T-helper 22 cell (primary cell): Measurements from ENCODE around the gene FMO5.
"Not testable (repeated sequence)": the region's sequence is repeated elsewhere in the genome, so short reads cannot be mapped to it uniquely, and the experiment has no call there.

Experiments used
- DNase-seq: peaks from one replicate; pipeline ENCODE4 v3.0.0-alpha.2; 2020; ENCODE audit warnings: low read depth

FMO5 gene

DNA sequence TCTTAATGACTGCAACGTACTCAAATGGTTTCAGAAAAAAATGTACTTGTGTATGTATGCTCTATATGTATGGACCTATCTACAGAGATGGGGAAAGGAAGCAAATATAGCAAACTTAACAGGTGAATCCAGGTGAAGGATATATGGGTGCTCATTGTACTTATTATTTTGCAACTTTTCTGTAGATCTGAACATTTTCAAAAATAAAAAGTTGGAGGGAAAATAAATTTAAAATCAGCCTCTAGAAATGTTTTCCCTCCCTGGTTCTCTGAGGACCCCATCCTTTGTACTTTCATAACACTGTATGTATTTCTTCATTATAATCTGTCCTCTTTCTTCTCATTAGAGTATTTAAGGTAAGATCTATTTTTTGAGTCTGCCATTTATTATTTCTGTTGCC is 17.9 kb downstream of the FMO5 start:
- no peak for DNase-seq

DNA sequence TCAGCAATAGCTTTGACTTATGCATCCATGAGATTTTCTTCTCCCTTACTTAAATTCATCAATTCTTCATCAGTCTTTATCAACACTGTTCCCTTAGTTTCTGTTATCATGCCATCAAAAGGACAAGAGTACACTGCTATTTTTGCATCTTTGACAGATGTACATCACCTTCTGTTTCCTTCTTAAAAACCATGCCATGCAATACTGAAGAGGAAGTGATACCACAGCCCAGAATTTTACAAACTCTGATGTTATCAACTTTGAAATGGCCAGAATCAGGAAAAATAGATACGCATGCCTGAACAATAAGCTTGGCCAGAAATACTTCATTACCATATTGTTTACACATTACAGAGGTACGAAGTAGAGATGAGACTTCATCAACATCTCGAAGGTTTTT is 21.1 kb downstream of the FMO5 start:
- DNase-seq, result no peak

DNA sequence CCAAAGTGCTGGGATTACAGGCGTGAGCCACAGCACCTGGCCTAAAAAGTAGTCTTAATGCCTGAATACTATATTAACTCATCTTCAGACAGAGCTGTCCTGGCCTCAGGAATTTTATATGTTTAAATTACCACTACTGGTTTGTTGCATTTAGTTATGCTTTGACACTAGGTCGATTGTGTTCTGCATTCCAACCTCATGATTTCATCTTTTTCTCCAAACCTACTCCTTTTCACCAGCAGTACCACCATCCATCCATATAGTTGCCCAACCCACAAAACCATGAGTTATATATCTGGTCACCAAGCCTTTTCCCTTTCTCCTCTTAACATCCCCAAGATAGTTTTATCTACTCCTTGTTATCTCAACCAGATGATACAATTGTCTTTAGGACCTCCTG is 22.6 kb downstream of the FMO5 start:
- DNase-seq, result no peak

DNA sequence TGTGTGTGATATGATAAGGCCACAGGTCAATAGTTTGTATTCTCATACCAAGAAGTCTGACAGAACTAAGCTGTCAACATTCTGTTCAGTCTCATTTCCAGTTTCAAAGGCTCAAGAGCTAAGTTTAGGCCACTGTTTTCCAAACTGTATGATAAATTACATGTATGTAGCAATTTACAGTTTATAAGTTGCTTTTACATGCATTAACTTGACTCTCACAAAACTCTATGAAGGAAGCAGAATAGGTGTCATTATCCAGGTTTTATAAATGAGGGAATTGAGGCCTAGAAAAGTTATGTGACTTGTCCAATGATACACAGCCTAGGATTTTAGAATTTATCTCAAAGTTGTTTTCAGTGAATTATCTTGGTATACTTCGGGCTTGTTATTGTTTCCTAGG is 23.4 kb downstream of the FMO5 start:
- DNase-seq, result no peak

DNA sequence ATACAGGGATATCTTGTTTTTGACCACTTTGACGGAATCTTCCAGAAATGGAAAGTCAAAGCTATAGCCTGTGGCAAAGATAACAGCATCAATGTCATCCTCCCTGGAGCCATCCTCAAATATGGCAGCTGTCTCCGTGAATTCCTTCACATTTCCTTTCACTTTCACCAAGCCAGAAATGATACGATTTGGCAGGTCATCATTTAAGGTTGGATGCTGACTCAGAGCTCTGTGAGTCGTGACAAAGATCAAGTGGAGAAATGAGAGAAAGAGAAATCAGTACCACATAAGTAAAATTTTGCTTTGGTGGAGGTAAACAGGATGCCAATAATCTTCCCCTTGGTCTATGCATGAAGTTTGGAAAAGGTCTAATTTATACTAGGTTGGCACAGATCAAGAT is 23.9 kb downstream of the FMO5 start:
- DNase-seq, result no peak

DNA sequence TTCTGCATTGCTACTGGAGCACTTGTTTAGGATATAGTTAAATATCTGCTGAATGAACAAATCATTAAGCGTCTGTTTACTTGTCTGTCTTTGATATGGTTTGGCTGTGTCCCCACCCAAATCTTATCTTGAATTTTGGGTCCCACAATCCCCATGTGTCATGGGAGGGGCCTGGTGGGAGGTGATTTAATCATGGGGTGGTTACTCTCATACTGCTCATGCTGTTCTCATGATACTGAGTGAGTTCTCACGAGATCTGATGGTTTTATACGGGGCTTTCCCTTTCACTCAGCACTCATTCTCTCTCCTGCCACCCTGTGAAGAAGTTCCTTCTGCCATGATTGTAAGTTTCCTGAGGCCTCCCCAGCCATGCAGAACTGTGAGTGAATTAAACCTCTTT is 27.8 kb downstream of the FMO5 start:
- not testable (repeated sequence) for DNase-seq

DNA sequence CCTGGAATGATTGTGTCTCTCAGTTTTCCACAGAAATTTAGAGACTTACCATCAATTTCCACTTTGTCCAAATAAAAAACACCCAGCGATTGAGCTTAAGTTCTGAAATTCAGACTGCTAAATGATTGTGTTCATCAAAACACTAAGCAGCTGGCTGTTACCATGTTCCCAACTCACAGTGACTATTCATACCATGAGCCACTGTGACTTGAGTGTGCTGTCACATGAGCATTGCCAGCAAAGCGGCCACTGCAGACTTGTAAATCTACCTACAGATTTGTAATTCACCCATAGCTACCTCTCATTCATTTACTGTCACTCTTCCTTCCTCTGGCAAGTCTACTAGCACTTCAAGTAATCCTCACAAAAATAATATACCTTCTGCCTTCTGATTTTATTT is 35.6 kb downstream of the FMO5 start:
- no peak for DNase-seq

DNA sequence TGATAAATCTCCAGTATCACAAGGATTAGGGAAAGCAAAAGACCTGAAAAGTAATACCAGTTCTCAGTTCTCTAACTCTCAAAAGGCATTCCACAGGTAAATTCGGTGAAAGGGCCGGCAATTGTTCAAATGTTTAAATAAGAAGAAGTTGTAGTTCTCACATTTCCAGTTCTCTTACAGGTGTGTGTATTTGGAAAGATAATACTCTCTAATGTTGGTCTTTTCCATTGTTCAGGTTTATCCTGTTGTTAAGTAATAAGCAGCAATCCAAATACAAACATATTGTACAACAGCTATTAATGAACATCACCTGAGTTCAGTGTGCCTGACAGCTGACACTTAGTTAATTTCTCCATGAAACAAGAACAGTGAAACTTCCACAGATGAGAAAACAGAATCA is 39.7 kb downstream of the FMO5 start:
- no peak for DNase-seq

DNA sequence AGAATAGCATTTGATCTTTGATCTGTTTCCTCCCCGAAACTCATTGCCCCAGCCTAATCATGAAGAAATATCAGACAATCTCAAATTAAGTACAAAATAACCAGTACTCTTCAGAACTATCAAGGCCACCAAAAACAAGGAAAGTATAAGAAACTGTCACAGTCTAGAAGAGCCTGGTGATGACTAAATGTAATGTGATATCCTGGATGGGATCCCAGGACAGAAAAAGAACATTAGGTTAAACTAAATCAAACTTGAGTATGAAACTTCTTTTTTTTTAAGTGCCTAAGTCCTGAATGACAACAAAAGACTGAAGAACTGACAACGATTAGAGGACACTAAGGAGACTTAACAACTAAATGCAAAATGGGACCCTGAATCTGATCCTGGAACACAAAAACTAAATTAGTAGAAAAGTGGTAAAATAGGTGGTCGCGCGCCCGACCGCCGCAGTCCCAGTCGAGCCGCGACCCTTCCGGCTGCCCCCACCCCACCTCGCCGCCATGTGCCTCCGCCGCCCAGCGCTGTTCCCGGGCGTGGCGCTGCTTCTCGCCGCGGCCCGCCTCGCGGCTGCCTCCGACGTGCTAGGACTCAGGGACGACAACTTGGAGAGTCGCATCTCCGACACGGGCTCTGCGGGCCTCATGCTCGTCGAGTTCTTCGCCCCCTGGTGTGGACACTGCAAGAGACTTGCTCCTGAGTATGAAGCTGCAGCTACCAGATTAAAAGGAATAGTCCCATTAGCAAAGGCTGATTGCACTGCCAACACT is 47.3 kb downstream of the FMO5 start:
- no peak for DNase-seq

DNA sequence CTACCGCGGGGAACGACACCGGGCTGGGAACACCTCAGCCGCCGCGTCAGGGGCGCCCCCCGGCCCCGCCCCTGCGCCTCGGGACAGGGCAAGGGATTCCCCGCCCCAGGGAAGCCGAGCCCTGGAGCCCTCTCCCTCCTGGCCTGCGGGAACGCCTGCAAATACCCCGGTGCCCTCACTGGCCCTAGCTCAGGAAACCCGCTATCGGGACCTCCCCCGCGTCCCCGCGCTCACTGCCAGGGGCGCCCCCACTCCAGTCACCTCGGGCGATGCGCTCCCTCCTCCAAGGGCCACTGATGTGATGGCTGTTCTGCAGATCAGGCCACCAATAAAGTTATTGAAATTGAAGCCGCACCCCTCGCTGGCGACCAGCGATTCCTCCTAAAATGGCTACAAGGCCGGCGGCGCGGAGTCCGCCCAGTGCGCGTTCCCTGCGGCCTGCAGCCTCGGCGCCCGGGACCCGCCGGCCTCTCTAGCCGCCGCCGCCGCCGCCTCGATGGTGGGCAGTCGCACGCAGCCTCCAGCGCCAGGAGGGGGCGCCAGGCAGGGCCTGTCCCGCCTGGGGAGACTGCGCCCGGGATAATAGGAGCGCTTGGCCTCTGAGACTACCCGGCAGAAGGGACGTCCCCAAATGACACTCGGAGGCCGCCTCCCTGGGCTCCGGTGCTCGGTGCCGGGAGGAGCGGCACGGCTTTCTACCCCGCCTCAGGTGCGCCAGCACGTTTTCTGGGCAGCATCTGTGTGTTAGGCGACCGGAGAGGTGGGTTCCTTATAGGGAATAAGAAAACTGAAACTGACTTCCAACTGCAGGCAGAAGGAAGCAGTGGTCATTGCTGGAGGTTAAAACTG is 52.7 kb downstream of the FMO5 start, which contains the start of gene PRKAB2:
PRKAB2 (minus strand) TSS at position 303 of the 849 bp plus-strand sequence. CDS start 326 bp downstream, outside the sequence.
- peak; percentile 68 for DNase-seq

DNA sequence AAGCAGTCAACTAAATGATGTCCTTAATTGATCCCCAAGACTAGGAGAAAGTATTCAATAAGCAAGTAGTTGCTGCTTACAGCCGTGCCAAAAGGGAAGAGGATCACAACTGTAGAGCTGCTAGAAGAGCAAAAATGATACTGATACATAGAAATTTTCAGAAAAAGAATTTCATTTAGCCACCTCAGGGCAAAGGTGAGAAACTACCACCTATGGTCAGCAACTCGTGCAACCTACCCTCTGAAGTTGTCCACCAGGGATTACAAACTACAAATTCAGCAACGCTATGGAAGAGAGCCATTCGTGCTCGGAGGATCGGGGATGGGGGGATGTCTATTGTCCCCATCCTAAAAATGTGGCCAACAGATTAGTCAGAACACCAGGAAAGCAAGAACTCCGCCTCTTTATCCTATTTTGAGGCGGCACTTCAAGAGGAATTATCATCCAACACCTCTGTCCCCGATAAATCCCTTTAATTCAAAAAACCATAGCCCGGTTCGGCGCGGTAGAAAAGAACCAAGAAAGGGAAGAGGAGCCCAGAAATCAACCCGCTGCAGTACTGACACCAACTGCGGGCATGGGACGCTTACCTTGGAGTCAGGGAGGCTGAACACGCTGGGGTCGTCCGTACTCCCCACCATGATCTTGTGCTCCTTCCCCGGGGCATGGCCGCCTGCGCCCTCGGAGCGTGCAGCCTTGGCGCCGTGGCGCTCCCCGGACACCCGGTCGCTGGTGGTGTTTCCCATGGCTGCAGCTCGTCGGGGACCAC is 53.6 kb downstream of the FMO5 start:
- DNase-seq, result no peak

DNA sequence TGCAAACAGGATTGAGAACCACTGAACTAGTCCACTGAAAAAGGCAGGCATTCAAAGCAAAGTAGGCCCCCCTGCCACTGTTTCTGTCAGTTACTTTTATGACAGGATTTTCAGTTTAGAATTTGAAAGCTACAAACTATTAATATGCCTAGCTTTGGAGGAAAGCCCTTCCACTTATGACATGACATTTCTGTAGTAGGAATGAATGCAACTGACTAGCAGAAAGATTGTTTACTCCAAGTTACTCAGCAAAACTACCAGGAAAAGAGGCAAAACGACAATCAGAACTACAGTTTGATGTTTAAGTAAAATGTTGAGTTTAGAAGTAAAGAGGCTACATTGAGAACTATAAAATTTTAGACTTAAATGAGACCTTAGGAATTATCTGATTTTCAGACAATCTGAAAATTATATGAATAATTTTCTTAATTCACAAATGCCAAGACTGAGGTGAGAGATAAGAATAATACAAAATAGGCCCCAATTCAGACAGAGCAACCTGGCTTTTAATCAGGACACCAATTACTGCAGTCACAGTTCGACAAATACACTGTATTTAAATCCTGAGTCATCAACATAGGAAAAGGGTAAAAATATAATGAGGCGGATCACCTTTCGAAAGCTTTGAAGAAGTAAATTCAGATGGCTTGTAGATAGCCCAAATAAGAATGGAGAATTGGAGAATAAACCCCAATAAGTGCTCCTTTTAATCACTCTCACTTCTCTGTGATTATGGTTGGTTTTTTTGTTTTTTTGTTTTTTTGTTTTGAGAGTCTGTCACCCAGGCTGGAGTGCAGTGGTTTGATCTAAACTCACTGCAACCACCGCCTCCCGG is 55.1 kb downstream of the FMO5 start:
- no peak for DNase-seq

DNA sequence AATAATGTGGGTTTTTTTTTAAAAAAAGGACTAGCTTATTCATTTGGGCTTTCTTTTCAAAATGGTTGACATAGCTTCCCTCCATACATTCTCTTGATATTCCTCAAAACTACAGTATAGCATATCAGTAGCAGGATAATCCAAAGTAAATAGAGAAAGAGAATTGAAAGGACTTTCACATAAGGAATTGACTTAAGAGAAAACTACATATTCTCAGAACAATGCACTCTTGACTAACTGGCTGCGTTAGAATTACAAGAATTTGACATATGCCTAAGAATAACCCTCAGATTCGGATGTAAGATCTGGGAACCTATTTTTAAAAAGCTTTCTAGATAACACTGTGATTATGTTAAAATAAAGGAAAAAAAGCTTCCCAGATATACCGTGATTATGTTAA is 56.0 kb downstream of the FMO5 start:
- DNase-seq, result no peak

DNA sequence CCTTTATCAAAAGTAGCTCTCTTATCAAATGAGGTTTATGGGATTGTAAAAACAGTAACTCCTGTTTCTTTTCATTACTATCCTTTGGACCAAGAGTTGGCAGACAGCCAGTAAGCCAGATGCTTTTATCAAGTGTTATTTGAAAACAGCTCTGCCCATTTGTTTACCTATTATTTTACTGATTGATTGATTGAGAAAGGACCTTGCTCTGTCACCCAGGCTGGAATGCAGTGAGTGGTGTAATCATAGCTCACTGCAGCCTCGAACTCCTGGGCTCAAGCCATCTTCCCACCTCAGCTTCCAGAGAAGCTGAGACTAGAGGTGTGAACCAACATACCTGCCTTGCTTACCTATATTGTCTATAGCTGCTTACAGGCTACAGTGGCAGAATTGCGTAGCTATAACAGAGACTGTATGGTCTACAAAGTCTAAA is 56.5 kb downstream of the FMO5 start:
- DNase-seq, result no peak

DNA sequence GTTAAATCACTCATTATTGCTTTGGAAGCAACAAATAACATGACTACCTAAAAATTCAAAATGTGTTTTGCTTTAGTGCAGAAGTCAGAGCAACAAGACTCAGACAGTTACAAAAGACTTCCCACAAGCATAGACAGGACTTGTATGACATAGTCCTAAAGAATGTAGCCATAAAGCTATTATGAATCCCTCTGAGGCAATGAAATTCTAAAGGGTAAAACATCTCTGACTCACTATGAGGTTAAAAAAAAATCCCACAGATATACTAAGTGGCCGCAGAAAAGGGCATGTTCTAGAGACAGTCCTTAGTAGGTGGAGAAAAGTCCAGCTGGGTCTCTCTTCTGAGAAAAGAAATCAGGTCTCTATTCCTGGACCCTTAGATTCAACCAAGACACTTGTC is 57.8 kb downstream of the FMO5 start:
- no peak for DNase-seq

DNA sequence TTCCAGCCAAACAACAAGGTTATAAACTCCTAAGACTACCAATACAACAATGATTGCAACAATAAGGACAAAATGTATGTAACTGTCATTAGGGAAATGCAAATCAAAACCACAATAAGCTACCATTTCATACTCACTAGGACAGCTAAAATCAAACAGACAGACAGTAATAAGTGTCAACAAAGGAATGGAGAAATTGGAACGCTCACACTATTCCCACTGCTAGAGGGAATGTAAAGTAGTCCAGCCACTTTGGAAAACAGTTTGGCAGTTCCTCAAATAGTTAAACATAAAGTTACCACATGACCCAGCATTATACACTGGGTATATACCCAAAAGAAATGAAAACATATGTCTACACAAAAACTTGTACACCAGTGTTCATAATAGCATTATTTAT is 62.1 kb downstream of the FMO5 start:
- DNase-seq, result no peak

DNA sequence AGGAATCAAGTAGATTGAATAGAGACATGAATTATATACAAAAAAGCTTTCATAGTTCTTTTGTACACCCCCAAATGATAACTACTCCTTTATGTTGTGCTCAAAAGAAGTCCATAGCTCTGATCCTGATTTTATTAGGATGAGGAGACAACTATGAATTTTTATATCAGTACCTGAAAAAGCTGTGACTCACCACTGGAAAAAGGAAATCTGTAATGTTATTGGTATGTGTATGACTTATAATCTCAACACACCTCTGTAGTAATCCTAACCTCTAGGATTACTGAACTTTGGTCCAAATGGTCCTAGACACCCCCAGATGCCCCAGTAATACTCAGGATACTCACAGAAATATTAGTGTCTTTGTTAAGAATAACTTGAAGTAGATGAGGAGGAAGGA is 63.0 kb downstream of the FMO5 start:
- no peak for DNase-seq

DNA sequence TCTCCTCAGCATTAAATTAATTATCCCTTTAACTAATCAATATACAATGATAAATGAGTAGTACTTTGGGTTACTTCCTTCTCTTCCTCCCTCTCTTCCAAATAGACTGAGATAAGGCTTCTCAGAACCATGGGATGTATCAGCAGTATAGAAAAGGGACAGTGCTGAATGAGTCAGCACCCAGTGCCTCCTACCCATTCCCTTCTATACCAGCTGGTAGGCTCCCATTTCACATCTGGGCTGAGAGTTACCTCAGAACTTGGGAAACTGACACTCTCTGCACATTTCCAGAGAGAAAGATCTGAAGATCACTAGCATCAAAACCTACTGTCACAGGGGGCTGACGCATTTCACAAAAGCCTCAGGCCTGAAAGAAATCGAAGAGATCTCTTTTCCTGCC is 68.0 kb downstream of the FMO5 start:
- DNase-seq, result not testable (repeated sequence)

DNA sequence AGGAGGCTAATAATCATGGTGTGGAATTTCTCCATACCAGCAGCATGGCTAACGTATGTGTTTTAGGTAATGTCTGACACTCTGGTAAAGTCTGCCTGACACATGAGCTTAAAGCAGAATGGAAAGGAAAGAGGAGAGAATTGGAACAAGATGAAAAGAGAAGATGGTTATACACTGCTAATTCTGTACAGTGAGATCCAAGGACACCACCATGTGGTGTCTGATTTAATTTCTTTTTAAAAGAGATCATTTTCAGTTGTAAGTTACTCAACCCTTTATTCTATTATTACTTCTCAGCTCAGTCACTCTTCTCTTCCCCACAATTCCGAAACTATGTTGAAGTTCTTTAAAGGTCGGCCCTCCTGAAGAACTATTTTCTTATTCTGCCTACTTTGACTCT is 68.5 kb downstream of the FMO5 start:
- no peak for DNase-seq

DNA sequence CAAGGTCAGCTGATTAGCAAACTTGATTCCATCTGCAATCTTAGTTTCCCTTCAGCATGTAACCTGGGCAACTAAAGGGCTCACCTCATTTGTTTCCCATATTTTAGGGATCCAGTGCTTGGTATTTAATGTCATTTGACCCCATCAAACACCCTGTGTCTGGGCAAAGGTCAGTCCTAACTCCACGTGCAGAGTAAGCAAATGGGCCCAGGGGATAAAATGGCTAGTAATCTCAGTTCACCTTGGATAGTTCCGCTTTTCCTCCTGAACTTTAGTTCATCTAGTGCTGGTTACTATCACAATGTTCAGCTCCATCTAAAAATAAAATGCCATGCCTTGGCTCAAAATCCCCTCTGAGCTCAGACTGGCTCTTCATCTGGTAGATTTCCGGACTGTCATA is 72.4 kb downstream of the FMO5 start:
- no peak for DNase-seq

DNA sequence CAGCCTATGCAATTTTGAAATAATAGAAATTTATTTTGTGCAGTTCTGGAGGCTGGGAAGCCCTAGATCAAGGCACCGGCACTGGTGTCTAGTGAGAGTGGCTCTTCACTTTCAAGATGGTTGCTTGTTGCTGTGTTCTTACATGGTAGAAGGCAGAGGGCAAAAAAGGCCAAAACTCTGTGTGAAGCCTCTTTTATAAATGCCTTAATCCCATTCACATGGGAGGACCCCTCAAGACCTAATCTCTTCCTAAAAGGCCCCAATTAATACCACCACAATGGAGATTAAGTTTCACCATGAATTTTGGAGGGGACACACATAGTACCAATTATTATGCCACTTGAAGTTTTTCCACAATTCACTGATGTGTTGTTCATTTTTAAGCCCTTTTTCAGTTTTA is 73.9 kb downstream of the FMO5 start:
- no peak for DNase-seq

DNA sequence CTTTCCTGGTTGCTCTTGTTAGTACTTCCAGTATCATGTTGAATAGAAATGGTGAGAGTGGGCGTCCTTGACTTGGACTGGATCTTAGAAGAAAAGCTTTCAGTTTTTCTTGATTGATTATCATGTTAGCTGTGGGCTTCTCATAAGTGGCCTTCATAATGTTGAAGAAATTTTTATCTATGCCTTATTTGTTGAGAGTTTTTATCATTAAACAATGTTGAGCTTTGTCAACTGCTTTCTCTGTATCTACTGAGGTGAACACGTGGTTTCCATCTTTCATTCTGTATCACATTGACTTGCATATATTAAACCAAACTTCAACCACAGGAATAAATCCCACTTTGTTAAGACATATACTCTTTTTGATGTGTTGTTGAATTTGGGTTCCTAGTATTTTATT is 82.3 kb downstream of the FMO5 start:
- no peak for DNase-seq
